Esophagus squamous epithelium (tissue), 5 donors: ENCODE results near the gene C10orf71. TPM values are rescaled to one million over a fixed set of nuclear protein-coding genes. Genes with fewer than 3 reads are reported as not detected.

Experiments used
- DNase-seq: peaks from one replicate; lab custom pipeline; 2025; lab: John Stamatoyannopoulos, UW
- H3K27ac ChIP-seq, 4 donors: fragments of 200-600 bp; sonication (generic); one replicate each; pipeline ENCODE4 v1.5.1; 2016 to 2019; ENCODE audit warnings: mild to moderate bottlenecking in 1 of 4
- H3K27me3 ChIP-seq, 4 donors: fragments of 200-600 bp; sonication (generic); 1 replicate in 3 of 4; 2 replicates in 1 of 4; pipeline versions ENCODE4 v1.5.1 to v1.6.0; 2017 to 2021; ENCODE audit warnings: antibody characterized with exemption in 1 of 4
- H3K36me3 ChIP-seq, 3 donors: fragments of 200-600 bp; sonication (generic); one replicate each; pipeline ENCODE4 v1.5.1; 2016 to 2019
- H3K4me1 ChIP-seq, 3 donors: fragments of 200-600 bp; sonication (generic); one replicate each; pipeline ENCODE4 v1.5.1; 2017 to 2019
- H3K4me3 ChIP-seq, 4 donors: fragments of 200-600 bp; sonication (generic); 1 replicate in 3 of 4; 2 replicates in 1 of 4; pipeline ENCODE4 v1.5.1; 2016 to 2019; ENCODE audit warnings: mild to moderate bottlenecking in 2 of 4, moderate library complexity in 1 of 4
- H3K9me3 ChIP-seq, 3 donors: fragments of 200-600 bp; sonication (generic); one replicate each; pipeline ENCODE4 v1.5.1; 2016 to 2019
- POLR2A ChIP-seq, 4 donors: fragments of 450-650 bp; IDR thresholded peaks; one replicate each; pipeline ENCODE4 v1.6.1; 2017; ENCODE audit warnings: antibody characterized with exemption in 4 of 4, mild to moderate bottlenecking in 4 of 4, moderate library complexity in 3 of 4
- WGBS, 2 donors: methylation state at CpG; one replicate each; pipeline ENCODE4 v1.1.5; 2018; 5-methylcytosine and 5-hydroxymethylcytosine counted together
- intact Hi-C: fragments of 100-400 bp; cut with DNase I; formaldehyde crosslinking; loops from one replicate; pipeline ENCODE4 v1.15.0; 2022
- total RNA-seq, 4 donors: library from RNA; depleted of rRNA; stranded (reverse); fragments of >200 nt; gene quantifications; one replicate each; pipeline ENCODE4 v1.1.0, GENCODE V29; 2016
- TF ChIP-seq, protein P1 (sequence below), 6 experiments: fragments of 450-650 bp in 4 of 6; fragments of 200-600 bp in 2 of 6; sonication (generic) in 2 of 6; IDR thresholded peaks; one replicate each; pipeline ENCODE4 v1.5.1; 2016 to 2019; ENCODE audit warnings: antibody characterized with exemption in 6 of 6, mild to moderate bottlenecking in 4 of 6, moderate library complexity in 4 of 6
- donor health status: DM: yes; HTN: yes; CAD: no.

C10orf71 gene
- total RNA-seq, 4 donors from 2014 or later: under 0.01 TPM; not detected in 3

DNA sequence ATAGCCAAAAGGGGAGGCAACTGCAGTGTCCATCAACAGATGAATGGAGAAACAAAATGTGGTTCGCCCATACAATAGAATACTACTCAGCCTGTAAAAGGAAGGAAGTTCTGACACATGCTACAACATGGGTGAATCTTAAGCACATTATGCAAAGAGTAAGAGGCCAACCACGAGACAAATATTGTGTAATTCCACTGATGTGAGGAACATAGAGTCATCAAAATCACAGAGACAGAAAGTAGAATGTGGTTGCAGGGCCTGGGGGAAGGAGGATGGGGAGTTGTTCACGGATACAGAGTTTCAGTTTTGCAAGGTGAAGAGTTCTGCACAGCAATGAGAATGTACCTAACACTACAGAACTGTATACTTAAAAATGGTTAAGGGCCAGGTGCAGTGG, 13.7 kb upstream of the C10orf71 start:
- Histone ChIP-seq H3K27me3 (peaks cover 0 to 4% (median 0%) of the 10 kb centered on the region in 4 donors), H3K4me1 (no peaks in the 10 kb centered on the region), H3K36me3 (no peaks in the 10 kb centered on the region), H3K9me3 (no peaks in the 10 kb centered on the region), H3K4me3 (no peak overlapping the region), H3K27ac (no peak overlapping the region)
- no peak for DNase-seq
- intact Hi-C loops: no loop called here
- WGBS, 2 donors: 32 to 55% methylated on average over 3 of the region's 3 CpGs
- TF ChIP-seq POLR2A (IDR thresholded peaks at IDR 0.05): no peak
- TF ChIP-seq, protein P1, sequence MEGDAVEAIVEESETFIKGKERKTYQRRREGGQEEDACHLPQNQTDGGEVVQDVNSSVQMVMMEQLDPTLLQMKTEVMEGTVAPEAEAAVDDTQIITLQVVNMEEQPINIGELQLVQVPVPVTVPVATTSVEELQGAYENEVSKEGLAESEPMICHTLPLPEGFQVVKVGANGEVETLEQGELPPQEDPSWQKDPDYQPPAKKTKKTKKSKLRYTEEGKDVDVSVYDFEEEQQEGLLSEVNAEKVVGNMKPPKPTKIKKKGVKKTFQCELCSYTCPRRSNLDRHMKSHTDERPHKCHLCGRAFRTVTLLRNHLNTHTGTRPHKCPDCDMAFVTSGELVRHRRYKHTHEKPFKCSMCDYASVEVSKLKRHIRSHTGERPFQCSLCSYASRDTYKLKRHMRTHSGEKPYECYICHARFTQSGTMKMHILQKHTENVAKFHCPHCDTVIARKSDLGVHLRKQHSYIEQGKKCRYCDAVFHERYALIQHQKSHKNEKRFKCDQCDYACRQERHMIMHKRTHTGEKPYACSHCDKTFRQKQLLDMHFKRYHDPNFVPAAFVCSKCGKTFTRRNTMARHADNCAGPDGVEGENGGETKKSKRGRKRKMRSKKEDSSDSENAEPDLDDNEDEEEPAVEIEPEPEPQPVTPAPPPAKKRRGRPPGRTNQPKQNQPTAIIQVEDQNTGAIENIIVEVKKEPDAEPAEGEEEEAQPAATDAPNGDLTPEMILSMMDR (IDR thresholded peaks at IDR 0.05): no peak

- no peak overlapping the region for H3K27ac ChIP-seq
- no peak for DNase-seq
These were observed 12.3 kb upstream of the C10orf71 start for GRCh38 chr10:49286686-49287085.

DNA sequence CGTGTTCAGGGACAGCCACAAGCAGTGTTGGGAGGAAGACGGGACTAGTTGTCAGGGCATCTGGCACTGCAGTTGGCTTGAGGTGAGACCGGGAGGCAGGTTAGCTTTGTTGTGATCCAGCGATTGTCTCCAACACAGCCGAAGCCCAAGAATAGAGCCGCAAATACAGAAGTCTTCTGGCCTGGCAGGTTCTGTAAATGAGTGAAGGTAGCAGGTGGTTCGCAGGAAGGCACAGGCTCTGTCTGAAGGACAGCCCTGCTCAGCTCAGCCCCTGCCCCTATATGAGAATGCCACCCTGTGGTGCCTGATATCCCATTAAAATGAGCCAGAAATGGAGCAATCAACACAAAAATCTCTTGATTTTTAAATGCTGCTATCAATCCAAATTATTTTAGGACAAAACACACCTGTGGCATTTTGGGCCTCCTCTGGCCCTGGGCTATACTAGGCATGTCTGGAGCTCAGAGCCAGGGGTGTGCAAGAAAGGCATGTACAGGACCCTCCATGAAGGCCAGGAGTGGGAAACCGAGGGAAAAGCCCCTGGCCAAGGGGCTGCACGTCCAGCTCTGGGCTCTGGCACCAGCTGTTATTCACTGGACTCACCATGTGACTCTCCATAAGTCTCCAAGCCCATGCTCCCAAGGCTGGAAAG, 11.2 kb upstream of the C10orf71 start:
- no peak for DNase-seq
- Histone ChIP-seq H3K9me3 (no peaks in the 10 kb centered on the region), H3K4me3 (no peak overlapping the region), H3K36me3 (no peaks in the 10 kb centered on the region), H3K27me3 (peaks cover 0 to 5% (median 0%) of the 10 kb centered on the region in 4 donors), H3K4me1 (no peaks in the 10 kb centered on the region), H3K27ac (no peak overlapping the region)
- intact Hi-C loops: no loop called here
- WGBS, 2 donors: 75 to 78% methylated on average over 5 to 6 of the region's 9 CpGs
- TF ChIP-seq, protein P1 (IDR thresholded peaks at IDR 0.05): no peak
- TF ChIP-seq POLR2A (IDR thresholded peaks at IDR 0.05): no peak

More at GRCh38 chr10:49286686-49287085, 12.3 kb upstream of the C10orf71 start:
- Histone ChIP-seq H3K9me3 (no peaks in the 10 kb centered on the region), H3K4me1 (no peaks in the 10 kb centered on the region), H3K27me3 (peaks cover 0 to under 1% (median 0%) of the 10 kb centered on the region in 4 donors), H3K4me3 (no peak overlapping the region), H3K36me3 (no peaks in the 10 kb centered on the region)
- WGBS, 2 donors: 60 to 73% methylated on average over 3 of the region's 4 CpGs
- intact Hi-C loops: no loop called here
- TF ChIP-seq, protein P1 (IDR thresholded peaks at IDR 0.05): no peak
- TF ChIP-seq POLR2A (IDR thresholded peaks at IDR 0.05): no peak

DNA sequence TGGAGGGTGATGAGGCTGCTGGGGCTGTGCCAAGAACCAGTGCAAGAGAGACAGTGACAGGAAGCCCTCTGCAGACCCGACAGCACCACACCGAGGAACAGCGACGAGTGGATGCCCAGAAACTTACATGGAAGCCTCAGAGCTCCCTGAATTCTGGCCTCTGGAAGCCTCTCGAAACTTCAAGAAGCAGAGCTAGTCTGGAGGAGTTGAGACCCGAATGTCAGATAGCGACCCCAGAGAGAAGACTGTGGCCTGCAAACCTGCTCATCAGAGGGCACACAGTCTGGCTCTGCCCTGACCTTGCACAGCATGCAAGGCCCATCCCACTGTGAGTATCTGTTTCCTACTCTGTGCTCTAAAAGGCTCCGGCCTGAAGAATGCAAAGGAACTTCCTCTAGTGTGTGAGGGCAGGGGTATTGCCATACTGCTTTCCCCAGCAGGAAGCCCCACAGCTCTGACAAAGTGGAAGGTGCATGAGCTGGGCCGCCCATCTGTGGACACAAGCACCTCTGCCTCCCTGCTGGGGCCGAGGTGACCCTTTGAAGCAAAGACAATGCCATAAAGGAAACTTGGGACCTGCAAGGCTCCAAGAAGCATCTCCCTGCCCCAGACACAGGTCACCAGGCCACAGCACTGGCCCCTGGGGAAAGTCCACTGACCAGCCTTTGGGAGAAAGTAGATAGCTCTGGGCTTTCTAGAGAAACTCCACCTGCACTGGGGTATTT, 10.5 kb upstream of the C10orf71 start:
- 85 to 86% methylated on average over 5 of the region's 10 CpGs for WGBS, 2 donors
- Histone ChIP-seq H3K36me3 (no peaks in the 10 kb centered on the region), H3K27me3 (peaks cover 0 to 5% (median 0%) of the 10 kb centered on the region in 4 donors), H3K9me3 (no peaks in the 10 kb centered on the region), H3K4me3 (no peak overlapping the region), H3K27ac (no peak overlapping the region), H3K4me1 (no peaks in the 10 kb centered on the region)
- intact Hi-C loops: no loop called here
- TF ChIP-seq, protein P1 (IDR thresholded peaks at IDR 0.05): no peak
- TF ChIP-seq POLR2A (IDR thresholded peaks at IDR 0.05): no peak
- DNase-seq: no peak

DNA sequence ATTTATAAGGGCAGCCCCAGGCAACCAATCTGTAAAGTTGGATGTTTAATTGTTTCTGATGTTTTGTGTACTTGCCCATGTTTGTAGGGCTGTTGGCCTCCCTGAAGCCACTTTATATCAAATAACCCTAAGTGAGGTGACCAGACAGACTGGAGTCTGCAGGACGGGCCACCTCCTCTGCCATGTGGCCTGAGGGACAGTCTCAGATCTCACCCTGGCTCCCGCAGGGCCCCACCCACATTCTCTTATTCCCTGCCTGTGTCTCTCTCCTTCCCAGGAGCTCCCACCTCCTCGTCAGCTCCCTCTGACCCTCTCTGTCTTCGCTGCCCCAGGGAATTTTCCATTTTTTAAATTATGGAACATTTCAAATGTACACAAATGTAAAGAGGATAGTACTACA, 9.5 kb upstream of the C10orf71 start:
- no peaks in the 10 kb centered on the region for H3K4me1 ChIP-seq
- peaks cover 0 to 5% (median 0%) of the 10 kb centered on the region in 4 donors for H3K27me3 ChIP-seq
- H3K36me3 ChIP-seq: no peaks in the 10 kb centered on the region
- H3K9me3 ChIP-seq: no peaks in the 10 kb centered on the region
- TF ChIP-seq, protein P1 (IDR thresholded peaks at IDR 0.05): no peak
- TF ChIP-seq POLR2A (IDR thresholded peaks at IDR 0.05): no peak
- DNase-seq: no peak
- H3K27ac ChIP-seq: no peak overlapping the region
- no peak overlapping the region for H3K4me3 ChIP-seq
- 39 to 51% methylated on average over 4 of the region's 4 CpGs for WGBS, 2 donors
- intact Hi-C loops: no loop called here
